ENCODE data around the gene KRTAP4-9. TPM values are rescaled to one million over a fixed set of nuclear protein-coding genes. Genes with fewer than 3 reads are reported as not detected.

KRTAP4-9 gene
- total RNA-seq, 1 donor from 2014 or later: not detected

DNA sequence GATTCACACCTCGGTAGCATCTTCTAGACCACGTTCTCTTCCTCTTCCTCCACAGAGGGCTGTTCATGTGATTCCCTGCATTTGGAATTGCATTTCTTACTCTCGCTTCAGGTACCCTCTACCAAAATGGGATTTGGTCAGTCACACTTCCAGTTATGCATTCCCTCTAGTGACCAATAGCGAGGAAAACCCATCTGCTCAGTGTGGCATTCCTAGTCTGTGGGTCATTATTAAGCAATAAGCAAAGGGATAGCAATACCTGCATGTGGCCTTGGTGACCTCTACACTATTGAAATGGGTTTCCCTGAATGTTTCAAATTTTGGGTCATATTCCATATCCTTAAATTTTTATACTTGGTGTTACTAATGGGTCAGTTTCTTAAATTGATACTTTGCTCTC, 44.8 kb downstream of the KRTAP4-9 start:
- intact Hi-C loops (cut with DNase I): no loop called here
- DNase-seq (ENCODE audit: missing footprints) (no peak), ATAC-seq (no peak)

- intact Hi-C loops (cut with DNase I): no loop called here
- DNase-seq (ENCODE audit: missing footprints): no peak
- ATAC-seq: no peak
These were observed 46.3 kb downstream of the KRTAP4-9 start for GRCh38 chr17:41151525-41151924.

DNA sequence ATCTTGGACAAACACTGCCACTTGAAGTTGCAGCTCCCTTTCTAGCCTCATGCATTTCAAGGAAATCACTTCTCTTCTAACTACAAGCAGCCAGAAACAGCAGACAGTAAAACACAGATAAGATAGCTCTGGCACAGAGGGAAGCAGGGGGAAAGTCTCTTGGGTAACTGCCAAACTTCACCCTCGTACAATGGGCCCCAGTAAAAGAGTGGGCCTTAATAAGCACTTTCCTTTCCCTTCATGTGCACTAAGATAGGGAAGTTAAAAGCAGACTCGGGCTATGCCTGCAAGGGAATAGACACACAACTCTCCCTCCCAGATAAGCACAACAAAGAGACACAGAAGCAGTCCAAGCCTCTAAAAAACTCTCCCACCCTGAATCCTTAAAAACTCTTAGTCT, 48.7 kb downstream of the KRTAP4-9 start:
- intact Hi-C loops (cut with DNase I): no loop called here
- ATAC-seq: no peak
- no peak for DNase-seq (ENCODE audit: missing footprints)

Other genes starting within 250 kb of the KRTAP4-9 start
- not detected for gene KRT12, start 238.2 kb upstream of the KRTAP4-9 start, total RNA-seq
- gene KRT20, start 220.1 kb upstream of the KRTAP4-9 start, total RNA-seq: not detected
- 0.16 TPM for gene KRT23, start 167.7 kb upstream of the KRTAP4-9 start, total RNA-seq
- gene KRT39, start 138.4 kb upstream of the KRTAP4-9 start, total RNA-seq: not detected
- not detected for gene KRT40, start 121.1 kb upstream of the KRTAP4-9 start, total RNA-seq
- not detected for gene KRTAP3-3, start 111.2 kb upstream of the KRTAP4-9 start, total RNA-seq
- not detected for gene KRTAP3-2, start 105.5 kb upstream of the KRTAP4-9 start, total RNA-seq
- not detected for gene KRTAP3-1, start 96.3 kb upstream of the KRTAP4-9 start, total RNA-seq
- gene KRTAP1-5, start 78.2 kb upstream of the KRTAP4-9 start, total RNA-seq: not detected
- gene KRTAP1-4, start 75.2 kb upstream of the KRTAP4-9 start, total RNA-seq: not detected
- not detected for gene KRTAP1-3, start 70.5 kb upstream of the KRTAP4-9 start, total RNA-seq
- gene KRTAP1-1, start 63.9 kb upstream of the KRTAP4-9 start, total RNA-seq: not detected
- not detected for gene KRTAP2-1, start 58.1 kb upstream of the KRTAP4-9 start, total RNA-seq
- gene KRTAP2-2, start 50.2 kb upstream of the KRTAP4-9 start, total RNA-seq: not detected
- not detected for gene KRTAP2-3, start 45.3 kb upstream of the KRTAP4-9 start, total RNA-seq
- not detected for gene KRTAP2-4, start 39.5 kb upstream of the KRTAP4-9 start, total RNA-seq
- gene KRTAP4-7, start 21.2 kb upstream of the KRTAP4-9 start, total RNA-seq: not detected
- not detected for gene KRTAP4-8, start 7.2 kb upstream of the KRTAP4-9 start, total RNA-seq
- not detected for gene KRTAP4-16, start 3.2 kb upstream of the KRTAP4-9 start, total RNA-seq
- not detected for gene KRTAP4-11, start 13.0 kb downstream of the KRTAP4-9 start, total RNA-seq
- not detected for gene KRTAP4-12, start 18.8 kb downstream of the KRTAP4-9 start, total RNA-seq
- not detected for gene KRTAP4-6, start 35.2 kb downstream of the KRTAP4-9 start, total RNA-seq
- not detected for gene KRTAP4-5, start 44.4 kb downstream of the KRTAP4-9 start, total RNA-seq
- not detected for gene KRTAP4-4, start 55.4 kb downstream of the KRTAP4-9 start, total RNA-seq
- not detected for gene KRTAP4-3, start 62.8 kb downstream of the KRTAP4-9 start, total RNA-seq
- gene KRTAP4-2, start 72.8 kb downstream of the KRTAP4-9 start, total RNA-seq: not detected
- not detected for gene KRTAP4-1, start 79.5 kb downstream of the KRTAP4-9 start, total RNA-seq
- gene KRTAP9-1, start 84.5 kb downstream of the KRTAP4-9 start, total RNA-seq: not detected
- gene KRTAP9-2, start 121.3 kb downstream of the KRTAP4-9 start, total RNA-seq: not detected
- gene KRTAP9-3, start 127.1 kb downstream of the KRTAP4-9 start, total RNA-seq: not detected
- not detected for gene KRTAP9-8, start 132.6 kb downstream of the KRTAP4-9 start, total RNA-seq
- gene KRTAP9-4, start 144.3 kb downstream of the KRTAP4-9 start, total RNA-seq: not detected
- gene KRTAP9-9, start 150.0 kb downstream of the KRTAP4-9 start, total RNA-seq: not detected
- not detected for gene KRTAP9-6, start 160.0 kb downstream of the KRTAP4-9 start, total RNA-seq
- not detected for gene KRTAP9-7, start 170.3 kb downstream of the KRTAP4-9 start, total RNA-seq
- gene KRTAP29-1, start 197.5 kb downstream of the KRTAP4-9 start, total RNA-seq: not detected
- not detected for gene KRTAP16-1, start 203.9 kb downstream of the KRTAP4-9 start, total RNA-seq
- gene KRTAP17-1, start 210.3 kb downstream of the KRTAP4-9 start, total RNA-seq: not detected
- gene KRT33A, start 245.4 kb downstream of the KRTAP4-9 start, total RNA-seq: not detected

Data from Right ventricle myocardium inferior (tissue), 1 donor.